Left lung (tissue), 10 donors: ENCODE data around the gene AHCYL1. TPM values are rescaled to one million over a fixed set of nuclear protein-coding genes. Genes with fewer than 3 reads are reported as not detected.

Experiments used
- ATAC-seq: fragments of 200-7000 bp; cut with Tn5 transposase; one replicate; pipeline ENCODE4 v1.9.1; 2020; ENCODE audit warnings: moderate library complexity
- DNase-seq, 4 donors: peaks; one replicate each; pipeline ENCODE4 v3.0.0-alpha.2; 2013 to 2020
- H3K27ac ChIP-seq, 2 donors: fragments of 200-600 bp; sonication (generic) in 1 of 2; one replicate each; pipeline versions ENCODE4 v1.5.0 to v1.8.0; 2020 to 2021
- H3K27me3 ChIP-seq, 2 donors: fragments of 200-600 bp; sonication (generic) in 1 of 2; one replicate each; pipeline versions ENCODE4 v1.5.0 to v1.8.0; 2020 to 2021
- H3K36me3 ChIP-seq, 2 donors: fragments of 200-600 bp; sonication (generic) in 1 of 2; one replicate each; pipeline versions ENCODE4 v1.5.0 to v1.8.0; 2020 to 2021
- H3K4me1 ChIP-seq, 2 donors: fragments of 200-600 bp; one replicate each; pipeline ENCODE4 v1.8.0; 2021
- H3K4me3 ChIP-seq, 2 donors: fragments of 200-600 bp; sonication (generic) in 1 of 2; one replicate each; pipeline versions ENCODE4 v1.5.0 to v1.8.0; 2020 to 2021; ENCODE audit warnings: mild to moderate bottlenecking in 1 of 2
- H3K9me3 ChIP-seq, 2 donors: fragments of 200-600 bp; sonication (generic) in 1 of 2; one replicate each; pipeline versions ENCODE4 v1.5.0 to v1.8.0; 2020 to 2021
- intact Hi-C, 2 donors: fragments of 100-400 bp; cut with DNase I; formaldehyde crosslinking; loops; one replicate each; pipeline versions ENCODE4 v1.11.2 to v1.14.2; 2022
- polyA plus RNA-seq, 6 donors: library from polyadenylated mRNA; unstranded; fragments of 120-200 nt; gene quantifications; one replicate each; pipeline ENCODE4 v1.2.1, GENCODE V29; 2013; ENCODE audit not compliant: insufficient read length in 6 of 6
- total RNA-seq, 2 donors: library from RNA; stranded (reverse); fragmentation: NEBNext Ultra II Directional; extraction: Animal tissue kit (Norgen Biotek cat#: 25700); gene quantifications; one replicate each; pipeline ENCODE4 v1.2.1, GENCODE V29; 2021
- TF ChIP-seq, protein P1 (sequence below), 2 donors: fragments of 200-600 bp; sonication (generic) in 1 of 2; IDR thresholded peaks; one replicate each; pipeline versions ENCODE4 v1.5.0 to v1.8.0; 2021; ENCODE audit warnings: antibody characterized with exemption in 2 of 2
- donor health status: DM: no; HTN: yes; CAD: no.
- donor health status: DM: no; HTN: no; CAD: no.

The AHCYL1 gene
- total and polyA plus RNA-seq, 8 donors: 73.3 to 116 (median 83.9) TPM

DNA sequence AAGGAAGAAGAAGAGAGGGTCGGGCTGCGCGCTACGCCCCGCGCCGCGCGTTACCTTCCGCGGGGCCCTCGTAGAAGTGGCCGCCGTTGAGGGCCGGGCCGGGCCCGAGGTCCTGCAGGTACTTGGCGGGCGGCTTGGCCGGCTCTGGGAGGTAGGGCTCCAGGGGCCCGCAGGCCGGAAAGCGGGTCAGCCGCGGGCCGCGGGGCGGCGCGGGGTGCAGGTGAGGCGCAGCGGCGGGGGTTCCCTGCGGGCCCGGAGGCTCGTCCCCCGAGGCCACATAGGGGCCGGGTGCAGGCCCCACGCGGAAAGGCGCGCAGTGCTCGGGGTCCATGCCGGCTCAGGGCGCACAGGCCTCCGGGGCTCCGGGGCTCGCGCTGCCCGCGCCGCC is 85.7 kb downstream of the AHCYL1 start:
- intact Hi-C loops: no loop called here
- H3K9me3 ChIP-seq: no peaks in the 10 kb centered on the region
- DNase-seq: no peak
- H3K4me1 ChIP-seq: peaks cover 15 to 34% of the 10 kb centered on the region in 2 donors
- H3K36me3 ChIP-seq: no peaks in the 10 kb centered on the region
- H3K27ac ChIP-seq: no peak overlapping the region
- peaks cover 62 to 83% of the 10 kb centered on the region in 2 donors for H3K27me3 ChIP-seq
- no peak overlapping the region for H3K4me3 ChIP-seq
- TF ChIP-seq, protein P1, sequence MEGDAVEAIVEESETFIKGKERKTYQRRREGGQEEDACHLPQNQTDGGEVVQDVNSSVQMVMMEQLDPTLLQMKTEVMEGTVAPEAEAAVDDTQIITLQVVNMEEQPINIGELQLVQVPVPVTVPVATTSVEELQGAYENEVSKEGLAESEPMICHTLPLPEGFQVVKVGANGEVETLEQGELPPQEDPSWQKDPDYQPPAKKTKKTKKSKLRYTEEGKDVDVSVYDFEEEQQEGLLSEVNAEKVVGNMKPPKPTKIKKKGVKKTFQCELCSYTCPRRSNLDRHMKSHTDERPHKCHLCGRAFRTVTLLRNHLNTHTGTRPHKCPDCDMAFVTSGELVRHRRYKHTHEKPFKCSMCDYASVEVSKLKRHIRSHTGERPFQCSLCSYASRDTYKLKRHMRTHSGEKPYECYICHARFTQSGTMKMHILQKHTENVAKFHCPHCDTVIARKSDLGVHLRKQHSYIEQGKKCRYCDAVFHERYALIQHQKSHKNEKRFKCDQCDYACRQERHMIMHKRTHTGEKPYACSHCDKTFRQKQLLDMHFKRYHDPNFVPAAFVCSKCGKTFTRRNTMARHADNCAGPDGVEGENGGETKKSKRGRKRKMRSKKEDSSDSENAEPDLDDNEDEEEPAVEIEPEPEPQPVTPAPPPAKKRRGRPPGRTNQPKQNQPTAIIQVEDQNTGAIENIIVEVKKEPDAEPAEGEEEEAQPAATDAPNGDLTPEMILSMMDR (IDR thresholded peaks at IDR 0.05): no peak
- peak; percentile 13 for ATAC-seq

DNA sequence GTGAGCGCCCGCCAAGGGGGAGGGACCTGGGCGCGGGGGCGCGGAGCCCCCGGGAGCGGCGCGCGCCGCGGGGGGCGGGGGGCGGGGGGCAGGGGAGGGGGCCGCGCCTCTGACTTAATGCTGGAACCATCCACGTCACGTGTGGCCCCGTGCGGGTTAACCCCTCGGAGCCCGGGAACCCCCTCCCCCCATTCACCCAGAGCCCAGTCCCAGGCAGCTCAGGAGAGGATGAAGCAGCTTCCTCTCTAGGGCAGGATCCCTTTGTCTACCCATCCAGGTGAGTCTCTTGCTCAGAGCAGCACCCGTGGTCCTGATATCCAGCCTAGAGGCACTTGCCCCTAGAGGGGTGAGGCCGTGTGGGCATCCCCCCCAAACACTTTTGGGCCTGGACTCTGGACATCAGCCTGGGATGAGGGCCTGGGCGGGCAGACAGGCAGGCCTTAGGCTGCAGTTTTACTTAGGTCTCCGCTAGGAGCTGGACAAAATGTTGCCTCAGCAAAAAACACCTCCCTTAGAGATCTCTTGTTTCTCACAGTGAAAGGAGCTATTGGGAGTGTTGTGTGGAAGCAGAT is 86.2 kb downstream of the AHCYL1 start, which contains the start of gene ALX3:
TSS of gene ALX3 (minus strand) at position 2 of the 572 bp plus-strand sequence. CDS start 60 bp downstream, outside the sequence.
- no peak for ATAC-seq
- Histone ChIP-seq H3K9me3 (no peaks in the 10 kb centered on the region), H3K27ac (no peak within 1 kb of the TSS), H3K27me3 (peaks cover 62 to 83% of the 10 kb centered on the region in 2 donors), H3K4me1 (peaks cover 15 to 34% of the 10 kb centered on the region in 2 donors), H3K36me3 (no peaks in the 10 kb centered on the region), H3K4me3 (no peak within 1 kb of the TSS)
- TF ChIP-seq, protein P1 (IDR thresholded peaks at IDR 0.05): no peak
- intact Hi-C loops: no loop called here
- no peak for DNase-seq

Other genes starting within 250 kb of the AHCYL1 start
- 10 to 100 TPM; 13.8 to 30.9 TPM for gene GSTM3, start 243.7 kb upstream of the AHCYL1 start, total RNA-seq
- gene GSTM3, start 243.7 kb upstream of the AHCYL1 start, polyA plus RNA-seq: 100 to 1,000 TPM in 4 of 6 donors, 10 to 100 TPM in 2; 83.6 to 142 (median 114) TPM
- gene EPS8L3, start 220.8 kb upstream of the AHCYL1 start, total RNA-seq: not detected
- under 1 TPM; 0.21 to 0.99 (median 0.52) TPM for gene EPS8L3, start 220.8 kb upstream of the AHCYL1 start, polyA plus RNA-seq
- gene CSF1, start 73.9 kb upstream of the AHCYL1 start, total RNA-seq: 10 to 100 TPM; 45.7 to 68.0 TPM
- 10 to 100 TPM in 2 of 6 donors, 1 to 10 TPM in 4; 6.9 to 12.8 (median 9.1) TPM for gene CSF1, start 73.9 kb upstream of the AHCYL1 start, polyA plus RNA-seq
- 10 to 100 TPM; 32.7 to 33.9 TPM for gene STRIP1, start 49.9 kb downstream of the AHCYL1 start, total RNA-seq
- 10 to 100 TPM; 50.5 to 59.7 (median 53.1) TPM for gene STRIP1, start 49.9 kb downstream of the AHCYL1 start, polyA plus RNA-seq
- gene ALX3, start 85.9 kb downstream of the AHCYL1 start, total RNA-seq: not detected
- not detected for gene ALX3, start 85.9 kb downstream of the AHCYL1 start, polyA plus RNA-seq
- gene UBL4B, start 127.7 kb downstream of the AHCYL1 start, total RNA-seq: not detected
- gene UBL4B, start 127.7 kb downstream of the AHCYL1 start, polyA plus RNA-seq: not detected
- gene SLC6A17, start 165.7 kb downstream of the AHCYL1 start, total RNA-seq: under 1 TPM in 1 of 2 donors, not detected in 1; 0.03 TPM
- under 1 TPM; 0.03 to 0.13 (median 0.04) TPM for gene SLC6A17, start 165.7 kb downstream of the AHCYL1 start, polyA plus RNA-seq
- 1 to 10 TPM; 7.7 to 9.4 TPM for gene KCNC4, start 225.5 kb downstream of the AHCYL1 start, total RNA-seq
- gene KCNC4, start 225.5 kb downstream of the AHCYL1 start, polyA plus RNA-seq: 10 to 100 TPM in 4 of 6 donors, 1 to 10 TPM in 2; 8.5 to 16.3 (median 11.3) TPM